NCI-H2107 treated with DMSO at 0.1 percent for 48 hours (cell line): ENCODE results near the gene NUP155.
"Not testable (repeated sequence)": the region's sequence is repeated elsewhere in the genome, so short reads cannot be mapped to it uniquely, and the experiment has no call there.

Experiments
- DNase-seq: peaks from one replicate; lab custom pipeline; 2025; ENCODE audit not compliant: unreplicated experiment; lab: John Stamatoyannopoulos, UW

Gene NUP155

DNA sequence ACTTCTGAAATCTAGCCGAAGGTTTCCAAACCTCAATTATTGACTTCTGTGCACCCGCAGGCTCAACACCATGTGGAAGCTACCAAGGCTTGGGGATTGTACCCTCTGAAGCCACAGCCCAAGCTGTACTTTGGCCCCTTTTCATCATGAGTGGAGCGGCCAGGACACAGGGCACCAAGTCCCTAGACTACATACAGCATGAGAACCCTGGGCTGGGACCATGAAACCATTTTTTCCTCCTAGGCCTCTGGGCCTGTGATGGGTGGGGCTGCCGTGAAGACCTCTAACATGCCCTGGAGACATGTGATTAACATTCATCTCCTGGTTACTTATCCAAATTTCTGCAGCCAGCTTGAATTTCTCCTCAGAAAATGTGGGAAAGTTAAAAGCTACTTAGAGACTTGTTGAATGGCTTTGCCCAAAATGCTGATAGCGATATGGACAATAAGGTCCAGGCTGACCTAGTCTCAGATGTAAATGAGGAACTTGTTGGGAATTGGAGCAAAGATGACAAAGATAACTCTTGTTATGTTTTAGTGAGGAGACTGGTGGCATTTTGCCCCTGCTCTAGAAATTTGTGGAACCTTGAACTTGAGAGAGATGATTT lies 87.6 kb downstream of the NUP155 start:
- DNase-seq, result no peak

DNA sequence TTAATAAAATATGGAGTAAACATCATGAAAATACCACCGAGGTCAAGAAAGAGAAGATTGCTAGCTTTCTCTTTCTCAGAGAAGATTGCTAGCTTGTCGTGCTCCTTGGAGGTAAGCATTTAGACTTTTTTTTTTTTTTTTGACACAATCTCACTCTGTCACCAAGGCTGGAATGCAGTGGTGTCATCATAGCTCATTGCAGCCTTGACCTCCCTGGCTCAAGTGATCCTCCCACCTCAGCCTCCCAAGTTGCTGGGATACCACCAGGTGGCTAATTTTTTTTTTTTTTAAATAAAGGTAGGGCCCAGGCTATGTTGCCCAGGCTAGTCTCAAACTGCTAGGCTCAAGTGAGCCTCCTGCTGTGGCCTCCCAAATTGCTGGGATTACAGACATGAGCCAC lies 95.4 kb downstream of the NUP155 start:
- no peak for DNase-seq

DNA sequence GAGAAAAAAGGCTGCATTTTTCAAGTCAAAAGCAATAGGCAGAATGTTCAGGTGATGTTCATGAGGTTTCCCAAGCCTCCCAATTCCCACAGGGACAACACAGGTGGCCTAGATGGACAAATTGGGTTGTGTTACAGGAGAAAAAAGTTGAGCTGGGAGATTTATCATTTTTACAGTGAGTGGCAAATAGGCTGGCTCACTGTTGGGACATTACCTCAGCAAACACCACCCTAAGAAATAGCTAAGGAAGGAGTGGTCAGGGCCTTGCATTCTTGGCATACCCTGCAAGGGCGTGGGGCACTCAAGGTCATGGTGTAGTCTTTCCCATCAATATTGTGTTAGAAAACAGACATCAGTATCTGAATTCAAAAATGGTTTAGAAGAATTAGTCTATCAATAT lies 98.4 kb downstream of the NUP155 start:
- no peak for DNase-seq

- not testable (repeated sequence) for DNase-seq
Measured at GRCh38 chr5:37268100-37268499, 102.8 kb downstream of the NUP155 start.

DNA sequence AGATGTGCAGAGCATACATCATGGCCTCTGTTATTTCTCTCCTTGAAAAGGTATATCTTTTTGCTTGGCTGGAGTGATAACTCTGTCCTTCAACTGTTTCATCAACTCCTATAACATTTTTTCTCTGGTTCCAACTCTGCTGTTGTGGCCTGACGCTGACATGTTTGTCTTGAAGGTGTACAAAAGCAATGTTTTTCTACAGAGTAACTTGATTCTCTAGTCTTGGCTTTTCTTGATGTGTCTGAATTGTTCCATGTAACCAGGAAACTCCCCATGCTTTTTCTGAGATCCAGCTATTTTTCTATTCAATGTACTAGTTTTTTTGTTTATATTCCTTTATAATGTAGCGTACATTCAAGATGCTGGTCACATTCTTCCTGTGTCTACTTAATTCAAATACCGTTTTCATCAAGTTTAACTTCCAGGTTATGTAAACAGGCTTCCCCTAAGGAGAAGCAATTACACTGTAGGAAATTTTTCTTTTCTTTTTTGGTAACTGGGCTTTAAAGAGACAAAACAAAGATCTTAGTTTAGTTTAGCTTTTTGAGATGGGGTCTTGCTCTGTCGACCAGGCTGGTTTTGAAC lies 115.0 kb downstream of the NUP155 start:
- no peak for DNase-seq

- no peak for DNase-seq
Measured at GRCh38 chr5:37254581-37254980, 116.3 kb downstream of the NUP155 start.

GRCh38 chr5:37251665-37252064 lies 119.2 kb downstream of the NUP155 start:
- DNase-seq, result no peak

GRCh38 chr5:37249815-37250164 lies 121.1 kb downstream of the NUP155 start:
- no peak for DNase-seq

- peak; percentile 44 for DNase-seq
Measured at GRCh38 chr5:37248970-37249814, 121.7 kb downstream of the NUP155 start, which contains the start of gene CPLANE1. CPLANE1 (minus strand) TSS chr5:37249376; CDS start chr5:37247698, 1,678 bp downstream.

DNA sequence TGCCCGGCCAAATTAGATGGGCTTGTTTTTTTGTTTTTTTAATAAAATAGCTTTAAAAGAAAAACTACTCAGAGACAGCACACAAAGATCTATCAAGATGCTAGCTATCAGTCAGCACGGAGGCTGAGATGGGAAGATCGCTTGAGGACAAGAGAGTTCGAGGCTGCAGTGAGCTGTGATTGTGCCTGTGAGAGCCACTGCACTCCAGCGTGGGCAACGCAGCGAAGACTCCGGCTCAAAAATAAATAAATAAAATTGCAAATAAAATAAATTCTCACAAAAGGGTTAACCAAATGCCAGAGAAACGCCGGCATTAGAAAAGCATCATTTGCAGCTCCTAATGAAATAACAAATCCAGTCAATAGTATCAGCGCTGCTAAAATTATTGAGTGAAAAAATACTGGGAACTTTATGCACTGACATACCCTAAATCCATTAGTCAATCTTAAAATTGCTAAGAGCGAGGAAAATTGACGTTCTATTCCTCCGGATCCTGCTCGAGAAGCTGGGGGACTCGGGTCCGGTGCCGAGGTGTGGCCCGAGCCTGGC lies 122.4 kb downstream of the NUP155 start:
- DNase-seq, result no peak

DNA sequence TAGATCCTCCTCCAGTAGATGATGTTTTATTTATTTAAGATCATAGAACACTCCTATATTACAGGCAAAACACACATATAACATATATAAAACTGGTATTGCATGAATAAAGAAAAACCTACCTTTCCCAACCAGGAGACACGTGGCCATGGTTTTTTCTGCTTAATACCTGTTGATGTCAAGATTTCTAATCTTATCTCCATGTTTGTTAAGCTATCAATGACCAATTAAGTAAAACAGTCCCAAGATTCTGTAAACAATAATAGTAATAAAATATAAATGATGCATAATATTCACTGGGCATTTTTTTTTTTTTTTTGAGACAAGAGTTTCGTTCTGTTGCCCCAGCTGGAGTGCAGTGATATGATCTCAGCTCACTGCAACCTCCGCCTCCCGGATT lies 123.4 kb downstream of the NUP155 start:
- DNase-seq, result no peak

GRCh38 chr5:37247036-37247435 lies 123.9 kb downstream of the NUP155 start:
- DNase-seq, result no peak
